Astrocyte (in vitro differentiated cells and primary cell): ENCODE data around the gene COX15.

Experiments
- EZH2 ChIP-seq: IDR thresholded peaks from 2 replicates; pipeline ENCODE4 v1.6.1; 2012; ENCODE audit warnings: mild to moderate bottlenecking, low read length, inconsistent platforms; ENCODE audit not compliant: insufficient read depth
- TF ChIP-seq, protein P1 (sequence below): IDR thresholded peaks from 2 replicates; pipeline ENCODE4 v1.5.1; 2011; ENCODE audit warnings: low read depth, mild to moderate bottlenecking, inconsistent platforms, low read length, moderate library complexity; ENCODE audit not compliant: insufficient read depth

DNA sequence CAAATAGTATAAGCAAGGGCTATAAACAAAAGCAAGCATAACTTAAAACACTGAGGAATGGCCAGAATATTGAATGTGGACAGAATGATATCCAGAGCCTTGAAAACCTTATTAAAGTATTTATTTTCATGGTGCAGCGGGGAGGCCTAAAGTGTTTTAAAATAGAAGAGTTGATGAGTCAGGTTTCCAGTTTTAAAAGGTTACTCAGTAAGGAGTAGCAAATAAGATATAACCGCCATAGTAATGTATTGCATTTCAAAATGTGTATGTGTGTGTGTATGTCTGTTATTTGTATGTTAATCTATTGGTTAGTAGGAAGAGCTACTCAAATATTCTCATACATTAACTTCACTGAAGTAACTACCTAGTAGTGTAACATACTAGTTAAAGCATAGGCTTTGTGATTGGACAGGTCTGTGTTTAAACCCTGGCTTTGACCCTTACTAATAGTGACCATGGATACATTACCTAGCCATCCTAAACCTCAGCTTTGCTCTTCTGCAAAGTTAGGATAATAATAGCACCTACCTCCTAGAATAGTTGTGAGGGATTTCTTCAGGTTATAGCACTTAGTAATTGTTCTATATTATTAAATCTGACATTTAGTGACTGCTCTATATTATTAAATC, 17.0 kb upstream of the COX15 start:
- TF ChIP-seq, protein P1, sequence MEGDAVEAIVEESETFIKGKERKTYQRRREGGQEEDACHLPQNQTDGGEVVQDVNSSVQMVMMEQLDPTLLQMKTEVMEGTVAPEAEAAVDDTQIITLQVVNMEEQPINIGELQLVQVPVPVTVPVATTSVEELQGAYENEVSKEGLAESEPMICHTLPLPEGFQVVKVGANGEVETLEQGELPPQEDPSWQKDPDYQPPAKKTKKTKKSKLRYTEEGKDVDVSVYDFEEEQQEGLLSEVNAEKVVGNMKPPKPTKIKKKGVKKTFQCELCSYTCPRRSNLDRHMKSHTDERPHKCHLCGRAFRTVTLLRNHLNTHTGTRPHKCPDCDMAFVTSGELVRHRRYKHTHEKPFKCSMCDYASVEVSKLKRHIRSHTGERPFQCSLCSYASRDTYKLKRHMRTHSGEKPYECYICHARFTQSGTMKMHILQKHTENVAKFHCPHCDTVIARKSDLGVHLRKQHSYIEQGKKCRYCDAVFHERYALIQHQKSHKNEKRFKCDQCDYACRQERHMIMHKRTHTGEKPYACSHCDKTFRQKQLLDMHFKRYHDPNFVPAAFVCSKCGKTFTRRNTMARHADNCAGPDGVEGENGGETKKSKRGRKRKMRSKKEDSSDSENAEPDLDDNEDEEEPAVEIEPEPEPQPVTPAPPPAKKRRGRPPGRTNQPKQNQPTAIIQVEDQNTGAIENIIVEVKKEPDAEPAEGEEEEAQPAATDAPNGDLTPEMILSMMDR, result no peak
- no peak for TF ChIP-seq EZH2
